ENCODE results near the gene ZNF780A. TPM values are rescaled to one million over a fixed set of nuclear protein-coding genes. Genes with fewer than 3 reads are reported as not detected.

Gene ZNF780A
- polyA plus RNA-seq, 3 donors: 9.8 to 14.1 (median 12.6) TPM

GRCh38 chr19:40057166-40057565 lies 33.6 kb downstream of the ZNF780A start:
- H3K27ac Mint-ChIP-seq: no peak overlapping the region
- Histone ChIP-seq H3K27me3 (ENCODE audit: control insufficient read depth in 2 of 2, insufficient read depth in 2 of 2, low read length in 2 of 2) (peaks cover 0 to 15% of the 10 kb centered on the region in 2 donors), H3K9ac (ENCODE audit: insufficient read depth, low read length, poor library complexity, severe bottlenecking) (no peak overlapping the region), H2AFZ (ENCODE audit: insufficient read depth, low read depth, low read length, poor library complexity, severe bottlenecking) (peak overlapping the region; percentile 95), H3K27ac (ENCODE audit: low read depth in 1 of 2, low read length in 2 of 2) (no peak overlapping the region), H3K9me3 (replicated peaks in 1 of 2; ENCODE audit: control insufficient read depth in 1 of 2, insufficient read depth in 1 of 2, low read length in 2 of 2) (peaks cover 0 to 14% of the 10 kb centered on the region in 2 donors), H3K4me2 (replicated peaks; ENCODE audit: extremely low read depth, low read length, poor library complexity, severe bottlenecking) (no peak overlapping the region), H3K4me3 (replicated peaks in 1 of 3; ENCODE audit: low read depth in 2 of 3, low read length in 3 of 3) (no peak overlapping the region), H3K79me2 (ENCODE audit: insufficient read depth, low read length) (peaks cover 30% of the 10 kb centered on the region), H3K36me3 (replicated peaks in 1 of 2; ENCODE audit: control insufficient read depth in 1 of 2, insufficient read depth in 2 of 2, low read length in 2 of 2) (no peaks in the 10 kb centered on the region), H4K20me1 (ENCODE audit: insufficient read depth, low read length) (no peaks in the 10 kb centered on the region), H3K4me1 (ENCODE audit: control insufficient read depth in 1 of 2, insufficient read depth in 2 of 2, low read length in 2 of 2) (peaks cover 9 to 15% of the 10 kb centered on the region in 2 donors)
- peak overlapping the region in 1 of 2 donors; percentile 2 for H3K4me3 Mint-ChIP-seq
- peaks cover 30% of the 10 kb centered on the region for H3K4me1 Mint-ChIP-seq
- peaks cover 4% of the 10 kb centered on the region in 2 donors for H3K36me3 Mint-ChIP-seq
- TF ChIP-seq CTCF (IDR thresholded peaks at IDR 0.05): no peak
- DNase-seq: no peak
- WGBS (ENCODE audit: insufficient coverage): no CpG with 5 or more reads among the region's 1 CpG
- peaks cover 17 to 28% (median 20%) of the 10 kb centered on the region in 7 donors for H3K9me3 Mint-ChIP-seq
- H3K27me3 Mint-ChIP-seq (ENCODE audit: low read depth in 3 of 3): peaks cover 5 to 18% (median 8%) of the 10 kb centered on the region in 3 donors
- intact Hi-C loops (cut with micrococcal nuclease): no loop called here

DNA sequence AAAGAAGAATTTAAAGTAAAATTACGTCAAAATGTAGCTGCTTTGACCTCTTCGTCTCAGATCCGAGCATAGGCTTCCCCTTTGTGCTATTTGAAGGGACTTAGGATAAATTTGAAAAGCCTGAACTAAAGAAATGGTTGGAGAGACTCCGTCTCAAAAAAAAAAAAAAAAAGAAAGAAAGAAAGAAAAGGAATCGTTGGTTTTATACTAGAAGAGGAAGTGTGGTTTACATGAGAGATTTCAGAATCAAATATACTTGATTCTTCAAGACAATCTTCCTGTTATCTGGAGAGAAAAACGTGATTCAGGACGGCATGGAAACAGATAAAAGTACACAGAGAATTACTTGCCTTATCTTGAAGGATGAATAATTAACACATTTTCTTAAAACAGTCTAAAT lies 34.2 kb downstream of the ZNF780A start:
- Mint-ChIP-seq H3K9me3 (peaks cover 16 to 28% (median 20%) of the 10 kb centered on the region in 7 donors), H3K4me1 (peaks cover 31% of the 10 kb centered on the region), H3K4me3 (peak overlapping the region; percentile 100), H3K27me3 (ENCODE audit: low read depth in 3 of 3) (peaks cover 5 to 18% (median 8%) of the 10 kb centered on the region in 3 donors), H3K36me3 (peaks cover 4 to 6% of the 10 kb centered on the region in 2 donors), H3K27ac (peak overlapping the region in 5 of 7 donors; percentile 62 to 94 (median 88))
- intact Hi-C loops (cut with micrococcal nuclease): no loop called here
- peak overlapping the region; percentile 95 for H2AFZ ChIP-seq (ENCODE audit: insufficient read depth, low read depth, low read length, poor library complexity, severe bottlenecking)
- 0% methylated on average over 2 of the region's 7 CpGs for WGBS (ENCODE audit: insufficient coverage)
- peak overlapping the region; percentile 73 for H3K9ac ChIP-seq (ENCODE audit: insufficient read depth, low read length, poor library complexity, severe bottlenecking)
- H4K20me1 ChIP-seq (ENCODE audit: insufficient read depth, low read length): no peaks in the 10 kb centered on the region
- peaks cover 9 to 15% of the 10 kb centered on the region in 2 donors for H3K4me1 ChIP-seq (ENCODE audit: control insufficient read depth in 1 of 2, insufficient read depth in 2 of 2, low read length in 2 of 2)
- H3K27ac ChIP-seq (ENCODE audit: low read depth in 1 of 2, low read length in 2 of 2): peak overlapping the region in 1 of 2 donors; percentile 89
- H3K9me3 ChIP-seq (replicated peaks in 1 of 2; ENCODE audit: control insufficient read depth in 1 of 2, insufficient read depth in 1 of 2, low read length in 2 of 2): peaks cover 0 to 19% of the 10 kb centered on the region in 2 donors
- H3K36me3 ChIP-seq (replicated peaks in 1 of 2; ENCODE audit: control insufficient read depth in 1 of 2, insufficient read depth in 2 of 2, low read length in 2 of 2): no peaks in the 10 kb centered on the region
- H3K27me3 ChIP-seq (ENCODE audit: control insufficient read depth in 2 of 2, insufficient read depth in 2 of 2, low read length in 2 of 2): peaks cover 0 to 15% of the 10 kb centered on the region in 2 donors
- peaks cover 31% of the 10 kb centered on the region for H3K79me2 ChIP-seq (ENCODE audit: insufficient read depth, low read length)
- peak overlapping the region; percentile 56 to 93 (median 75) for H3K4me3 ChIP-seq (replicated peaks in 1 of 3; ENCODE audit: low read depth in 2 of 3, low read length in 3 of 3)
- TF ChIP-seq CTCF (IDR thresholded peaks at IDR 0.05): no peak
- peak overlapping the region; percentile 76 for H3K4me2 ChIP-seq (replicated peaks; ENCODE audit: extremely low read depth, low read length, poor library complexity, severe bottlenecking)
- no peak for DNase-seq

Data from CD14-positive monocyte (primary cell).